Ovary (tissue), 3 donors: ENCODE data around the gene PHLDB1.

Experiments used
- CTCF ChIP-seq, 3 donors: fragments of 450-650 bp in 2 of 3; fragments of 200-600 bp in 1 of 3; IDR thresholded peaks; one replicate each; pipeline versions ENCODE4 v1.5.1 to v1.8.0; 2016 to 2022; ENCODE audit warnings: antibody characterized with exemption in 3 of 3, mild to moderate bottlenecking in 1 of 3
- EP300 ChIP-seq: sonication (generic); formaldehyde crosslinking; IDR thresholded peaks from one replicate; pipeline ENCODE4 v1.6.1; 2017; ENCODE audit warnings: antibody characterized with exemption
- donor health status: DM: no; HTN: no; CAD: no.

- peak; percentile 94 to 97 (median 95) for TF ChIP-seq CTCF (IDR thresholded peaks at IDR 0.05)
- no peak for TF ChIP-seq EP300
These were observed 52.0 kb downstream of the PHLDB1 start for GRCh38 chr11:118659314-118659952.
